OCI-LY1 (cell line): ENCODE measurements around the gene DSTYK.

Experiments used
- H2AFZ ChIP-seq: fragments of 200-600 bp; sonication (generic), shearing (Covaris generic); 2 replicates; pipeline ENCODE4 v1.6.0; 2014; ENCODE audit warnings: antibody characterized with exemption, mild to moderate bottlenecking, low read length
- H3F3A ChIP-seq: fragments of 200-600 bp; sonication (generic), shearing (Covaris generic); 2 replicates; pipeline ENCODE4 v1.6.0; 2014; ENCODE audit warnings: mild to moderate bottlenecking, antibody characterized with exemption, low read length, moderate library complexity; ENCODE audit not compliant: insufficient read depth
- H3K27ac ChIP-seq: fragments of 200-600 bp; sonication (generic); 2 replicates; pipeline ENCODE4 v1.5.1; 2014; ENCODE audit warnings: low read length, mixed run types, mild to moderate bottlenecking, low read depth; ENCODE audit not compliant: poor library complexity, severe bottlenecking
- H3K27me3 ChIP-seq: fragments of 200-600 bp; sonication (generic); 2 replicates; pipeline ENCODE4 v1.6.0; 2014; ENCODE audit warnings: antibody characterized with exemption, mild to moderate bottlenecking, low read length, moderate library complexity; ENCODE audit not compliant: insufficient read depth
- H3K36me3 ChIP-seq: fragments of 200-600 bp; sonication (generic); 2 replicates; pipeline ENCODE4 v1.6.1; 2014; ENCODE audit warnings: mild to moderate bottlenecking, antibody characterized with exemption, low read length, moderate library complexity, mixed read lengths; ENCODE audit not compliant: insufficient read depth
- H3K4me1 ChIP-seq: fragments of 200-600 bp; sonication (generic); 2 replicates; pipeline ENCODE4 v1.5.1; 2014; ENCODE audit warnings: mild to moderate bottlenecking, low read length, moderate library complexity; ENCODE audit not compliant: insufficient read depth, severe bottlenecking
- H3K4me2 ChIP-seq: fragments of 200-600 bp; sonication (generic), shearing (Covaris generic); 2 replicates; pipeline ENCODE4 v1.6.1; 2014; ENCODE audit warnings: low read length
- H3K4me3 ChIP-seq: fragments of 200-600 bp; sonication (generic); 2 replicates; pipeline ENCODE4 v1.5.1; 2014; ENCODE audit warnings: low read length, low read depth, mild to moderate bottlenecking, mixed read lengths; ENCODE audit not compliant: poor library complexity, severe bottlenecking
- H3K79me2 ChIP-seq: fragments of 200-600 bp; shearing (Covaris generic); 2 replicates; pipeline ENCODE4 v1.6.1; 2016; ENCODE audit warnings: mixed run types, low read length, mixed read lengths; ENCODE audit not compliant: insufficient read depth
- H3K9ac ChIP-seq: fragments of 200-600 bp; sonication (generic), shearing (Covaris generic); 2 replicates; pipeline ENCODE4 v1.6.1; 2014; ENCODE audit warnings: mild to moderate bottlenecking, low read length, mixed read lengths
- H3K9me2 ChIP-seq: fragments of 200-600 bp; sonication (generic), shearing (Covaris generic); 2 replicates; pipeline ENCODE4 v1.6.1; 2014; ENCODE audit warnings: low read depth, mild to moderate bottlenecking, low read length, mixed read lengths
- H3K9me3 ChIP-seq: fragments of 200-600 bp; shearing (Covaris generic); 2 replicates; pipeline ENCODE4 v1.6.1; 2014; ENCODE audit warnings: low read length, mixed read lengths
- H4K20me1 ChIP-seq: fragments of 200-600 bp; sonication (generic), shearing (Covaris generic); 2 replicates; pipeline ENCODE4 v1.6.0; 2016; ENCODE audit warnings: mild to moderate bottlenecking, low read length; ENCODE audit not compliant: insufficient read depth
- CTCF ChIP-seq: fragments of 200-600 bp; sonication (generic), shearing (Covaris generic); IDR thresholded peaks from 2 replicates; pipeline ENCODE4 v1.5.1; 2017; ENCODE audit warnings: mild to moderate bottlenecking, antibody characterized with exemption, low read length, moderate library complexity, mixed read lengths
- EZH2 ChIP-seq: fragments of 200-600 bp; sonication (generic), shearing (Covaris generic); IDR thresholded peaks from 2 replicates; pipeline ENCODE4 v1.8.0; 2017; ENCODE audit warnings: borderline replicate concordance, mixed run types, mild to moderate bottlenecking, antibody characterized with exemption, low read length, moderate library complexity, mixed read lengths

The DSTYK gene

GRCh38 chr1:205230982-205231381, 19.5 kb upstream of the DSTYK start:
- H3K79me2 ChIP-seq: no peaks in the 10 kb centered on the region
- H3K9ac ChIP-seq: no peak overlapping the region
- TF ChIP-seq EZH2 (no peak), CTCF (no peak)
- H3K36me3 ChIP-seq: no peaks in the 10 kb centered on the region
- peaks cover 36% of the 10 kb centered on the region for H3K4me1 ChIP-seq
- no peaks in the 10 kb centered on the region for H4K20me1 ChIP-seq
- no peak overlapping the region for H3K4me3 ChIP-seq
- H3K27me3 ChIP-seq: no peaks in the 10 kb centered on the region
- no peaks in the 10 kb centered on the region for H3K9me2 ChIP-seq
- H3K4me2 ChIP-seq: no peak overlapping the region
- no peak overlapping the region for H3K27ac ChIP-seq
- no peaks in the 10 kb centered on the region for H3K9me3 ChIP-seq
- H2AFZ ChIP-seq: no peak overlapping the region
- no peaks in the 10 kb centered on the region for H3F3A ChIP-seq

- Histone ChIP-seq H3K27ac (no peak overlapping the region), H3K9me2 (no peaks in the 10 kb centered on the region), H3K9me3 (no peaks in the 10 kb centered on the region), H3K4me2 (peak overlapping the region; percentile 48), H3F3A (no peaks in the 10 kb centered on the region), H3K4me3 (peak overlapping the region; percentile 12), H3K36me3 (no peaks in the 10 kb centered on the region), H3K4me1 (peaks cover 36% of the 10 kb centered on the region), H2AFZ (no peak overlapping the region), H3K9ac (no peak overlapping the region; the same call in 1 of the 2 replicates), H3K27me3 (no peaks in the 10 kb centered on the region), H4K20me1 (no peaks in the 10 kb centered on the region), H3K79me2 (no peaks in the 10 kb centered on the region)
- TF ChIP-seq CTCF (no peak), EZH2 (no peak)
These were observed 18.6 kb upstream of the DSTYK start for GRCh38 chr1:205229916-205230700.

GRCh38 chr1:205229399-205229871, 17.9 kb upstream of the DSTYK start:
- Histone ChIP-seq H3K79me2 (no peaks in the 10 kb centered on the region), H4K20me1 (no peaks in the 10 kb centered on the region), H3K4me3 (peak overlapping the region; percentile 63), H3K9me3 (no peaks in the 10 kb centered on the region), H3K9ac (no peak overlapping the region; the same call in 1 of the 2 replicates), H3K4me2 (peak overlapping the region; percentile 68), H3K27ac (no peak overlapping the region), H3K9me2 (no peaks in the 10 kb centered on the region), H3K4me1 (peaks cover 36% of the 10 kb centered on the region), H3K36me3 (no peaks in the 10 kb centered on the region), H3K27me3 (no peaks in the 10 kb centered on the region), H2AFZ (no peak overlapping the region), H3F3A (no peaks in the 10 kb centered on the region)
- TF ChIP-seq CTCF: no peak
- TF ChIP-seq EZH2: no peak
